Measurements from ENCODE around the gene FAM83F.

- TF ChIP-seq CTCF (IDR thresholded peaks at IDR 0.05) (no peak), POLR2A (IDR thresholded peaks at IDR 0.05) (no peak), EP300 (IDR thresholded peaks at IDR 0.05) (no peak)
Measured at GRCh38 chr22:40028098-40028425, 33.3 kb downstream of the FAM83F start.

Data from ovary (tissue), 3 donors.